ENCODE measurements around the gene CHAC1.

CHAC1 gene

DNA sequence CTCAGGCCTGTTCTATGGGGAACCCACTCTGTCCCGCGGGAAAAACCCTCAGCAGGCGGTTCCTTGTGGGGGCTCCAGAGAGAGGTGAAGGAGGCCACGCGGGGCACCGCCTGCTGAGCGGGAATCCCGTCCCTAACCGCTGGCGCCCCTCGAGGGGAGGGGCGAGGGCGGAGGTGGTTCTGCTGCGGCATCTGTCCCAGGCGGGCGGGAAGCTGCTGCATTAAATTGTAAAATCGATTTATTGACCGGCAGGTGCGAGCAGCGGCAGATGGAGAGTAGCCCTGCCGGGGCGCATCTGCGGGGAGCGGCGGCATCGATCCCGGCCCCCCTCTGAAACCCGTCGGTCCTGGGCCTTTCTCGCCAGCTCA lies 27.8 kb upstream of the CHAC1 start:
- DNase-seq = no peak

GRCh38 chr15:40925863-40926658 lies 27.2 kb upstream of the CHAC1 start:
- peak; percentile 10 for DNase-seq

DNA sequence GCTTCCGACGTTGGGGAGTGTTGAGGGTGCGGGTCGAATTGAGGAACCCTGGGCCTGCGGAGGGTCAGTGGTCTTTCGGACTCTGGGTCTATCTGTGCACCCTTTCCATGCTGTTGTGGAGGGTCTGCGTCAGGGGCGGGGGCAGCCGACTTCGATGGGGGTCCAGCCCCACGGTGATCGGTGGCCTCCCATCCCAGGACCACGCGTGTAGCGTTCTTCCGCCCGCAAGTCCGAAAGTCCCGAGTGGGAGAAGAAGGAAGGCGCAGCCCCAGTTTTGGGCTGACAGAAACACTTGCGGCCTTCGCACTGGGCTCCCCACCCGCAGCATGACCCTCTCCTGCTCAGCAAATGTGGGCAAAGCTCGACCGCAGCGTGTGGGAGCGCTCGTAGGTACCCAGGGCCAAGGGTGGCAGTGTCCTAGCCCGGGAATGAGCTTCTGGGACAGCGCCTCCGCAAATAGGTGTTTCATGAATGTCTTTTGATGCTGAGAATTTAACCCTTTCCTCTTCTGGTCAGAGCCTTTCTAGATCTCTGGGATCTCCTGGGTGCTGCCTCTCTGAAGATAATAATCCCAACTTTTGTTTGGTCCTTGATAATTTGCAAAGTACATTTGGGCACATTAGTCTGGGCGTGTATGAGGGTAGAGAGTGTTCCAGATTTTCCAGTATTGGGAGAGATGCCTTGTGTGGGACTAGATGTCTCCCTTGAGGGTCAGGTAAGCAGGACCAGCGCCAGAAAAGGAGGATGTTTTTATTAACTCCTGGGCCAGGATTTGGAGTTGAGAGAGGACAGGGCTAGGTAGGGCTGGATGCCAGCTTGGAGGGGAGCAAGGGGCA lies 26.4 kb upstream of the CHAC1 start:
- DNase-seq = no peak

DNA sequence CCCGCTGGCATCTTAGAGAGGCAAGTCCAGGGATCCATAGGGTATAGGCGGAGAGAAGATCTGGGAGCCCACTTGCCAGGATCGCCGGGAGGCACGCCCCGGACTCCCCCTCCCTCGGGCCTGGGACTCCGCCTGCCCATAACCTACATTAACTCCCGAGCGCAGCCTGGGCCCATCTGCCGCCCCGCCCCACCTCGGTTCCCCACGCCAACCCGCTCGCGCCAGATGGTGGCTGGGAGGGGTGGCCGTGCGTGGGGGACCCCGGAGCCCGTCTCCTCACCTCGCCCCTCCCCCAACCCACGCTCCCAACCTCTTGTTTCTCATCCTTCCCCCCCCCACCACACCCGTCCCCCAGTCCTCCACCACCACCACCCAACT lies 25.8 kb upstream of the CHAC1 start:
- DNase-seq = peak; percentile 17

DNA sequence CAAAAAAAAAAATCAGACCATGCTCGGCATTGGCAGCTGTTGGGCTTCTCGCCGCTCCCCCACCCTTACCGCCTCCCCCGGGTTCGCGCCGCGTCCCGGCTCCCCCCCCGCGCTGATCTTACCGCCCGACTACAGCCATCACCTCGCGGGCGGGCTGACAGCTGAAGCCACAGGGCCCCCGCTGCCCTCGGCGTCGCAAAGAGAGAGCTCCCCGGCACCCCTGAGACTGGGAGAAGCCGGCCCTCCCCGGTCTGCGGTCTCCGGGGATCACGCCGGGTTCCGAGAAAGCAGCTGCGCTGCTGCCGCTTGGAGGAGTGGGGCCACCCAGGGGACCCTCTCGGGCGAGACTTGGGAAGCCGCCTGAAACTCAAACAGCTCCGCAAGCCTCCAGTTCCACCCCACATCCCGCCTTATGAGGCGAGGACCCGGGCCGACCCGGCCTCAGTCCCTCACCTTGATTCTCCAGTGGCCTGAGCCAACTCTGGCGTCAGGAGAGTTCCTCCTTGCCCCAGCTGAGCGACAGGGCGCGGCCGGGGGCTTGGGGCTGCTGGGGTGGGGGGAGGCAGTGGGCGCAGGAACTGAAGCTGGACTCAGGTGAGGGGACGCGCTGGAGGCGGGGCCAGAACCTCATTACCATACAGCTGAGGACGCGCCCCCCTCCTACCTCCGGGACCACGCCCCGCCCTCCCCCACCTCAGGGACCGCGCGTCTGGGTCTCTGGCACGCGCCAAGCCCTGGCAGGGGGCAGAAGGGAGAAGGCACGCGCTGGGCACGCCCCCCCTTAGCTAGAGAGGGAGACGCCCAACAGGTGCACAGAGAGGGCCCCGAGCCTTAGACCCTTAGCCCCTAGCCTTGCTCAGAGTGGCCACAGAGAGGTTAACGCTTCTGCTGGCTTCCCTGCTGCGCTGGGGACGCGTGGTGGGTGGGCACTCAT lies 25.1 kb upstream of the CHAC1 start:
- DNase-seq = peak; percentile 67

- DNase-seq = peak; percentile 67
These were observed 24.2 kb upstream of the CHAC1 start, which contains the start of gene DLL4 for GRCh38 chr15:40928821-40929659. DLL4 (plus strand) TSS chr15:40929340; CDS start chr15:40929669, 329 bp downstream.

- DNase-seq = peak; percentile 13
These were observed 23.4 kb upstream of the CHAC1 start for GRCh38 chr15:40929660-40930429.

GRCh38 chr15:40930430-40931299 lies 22.6 kb upstream of the CHAC1 start:
- DNase-seq = peak; percentile 50

GRCh38 chr15:40931300-40932142 lies 21.8 kb upstream of the CHAC1 start:
- no peak for DNase-seq

GRCh38 chr15:40932156-40932555 lies 21.1 kb upstream of the CHAC1 start:
- no peak for DNase-seq

DNA sequence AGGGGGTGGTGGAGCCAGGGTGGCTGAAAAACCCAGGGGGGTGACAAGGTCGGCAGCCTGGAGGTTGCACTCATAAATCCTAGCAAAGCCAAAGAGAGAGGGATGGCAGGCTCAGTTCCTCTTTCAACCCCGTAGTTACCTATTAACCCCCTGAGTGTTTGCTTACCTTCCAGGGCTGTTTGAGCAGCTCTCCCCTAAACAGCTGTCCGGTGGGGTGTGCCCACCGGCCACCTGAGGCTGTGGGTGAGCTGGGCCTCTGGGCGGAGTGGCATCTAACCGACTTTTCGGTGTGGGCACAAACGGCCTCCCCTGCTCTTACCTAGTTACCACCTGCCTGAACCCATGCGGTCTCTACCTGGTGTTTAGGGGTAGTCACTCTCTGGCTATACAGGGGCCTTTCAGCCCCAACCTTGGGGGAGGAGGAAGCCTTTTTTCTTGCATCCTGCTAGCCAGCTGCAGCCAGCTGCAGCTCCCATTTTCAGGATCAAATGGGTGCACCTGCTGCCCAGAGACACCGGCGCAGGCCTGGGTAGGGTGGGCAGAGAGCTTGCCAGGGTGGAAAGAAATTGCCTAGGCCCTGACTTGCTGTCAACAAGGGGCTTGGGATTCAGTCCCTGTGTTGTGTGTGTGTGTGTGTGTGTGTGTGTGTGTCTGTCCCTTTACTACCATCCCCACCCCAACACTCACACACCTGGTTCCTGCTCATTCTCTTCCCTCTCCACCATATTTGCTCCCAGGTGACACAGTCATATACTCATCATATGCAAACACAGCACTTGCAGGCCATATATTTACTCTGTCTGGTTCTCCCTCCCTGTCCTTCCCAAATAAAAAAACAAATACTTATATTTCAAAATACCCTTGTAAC lies 20.4 kb upstream of the CHAC1 start:
- DNase-seq = peak; percentile 50

- no peak for DNase-seq
These were observed 19.8 kb upstream of the CHAC1 start for GRCh38 chr15:40933517-40933902.

DNA sequence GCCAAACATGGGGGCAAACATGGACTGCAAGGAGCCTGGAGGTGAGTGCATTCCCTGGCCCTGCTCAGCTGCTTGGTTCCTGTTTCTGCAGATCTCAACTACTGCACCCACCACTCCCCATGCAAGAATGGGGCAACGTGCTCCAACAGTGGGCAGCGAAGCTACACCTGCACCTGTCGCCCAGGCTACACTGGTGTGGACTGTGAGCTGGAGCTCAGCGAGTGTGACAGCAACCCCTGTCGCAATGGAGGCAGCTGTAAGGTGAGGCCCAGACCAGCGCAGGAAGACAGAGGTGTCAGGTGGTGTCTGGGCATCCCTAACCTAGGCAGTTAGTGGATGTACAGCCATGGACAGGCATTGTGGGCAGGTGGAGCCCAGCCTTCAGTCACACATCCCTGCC lies 18.8 kb upstream of the CHAC1 start:
- DNase-seq = no peak

DNA sequence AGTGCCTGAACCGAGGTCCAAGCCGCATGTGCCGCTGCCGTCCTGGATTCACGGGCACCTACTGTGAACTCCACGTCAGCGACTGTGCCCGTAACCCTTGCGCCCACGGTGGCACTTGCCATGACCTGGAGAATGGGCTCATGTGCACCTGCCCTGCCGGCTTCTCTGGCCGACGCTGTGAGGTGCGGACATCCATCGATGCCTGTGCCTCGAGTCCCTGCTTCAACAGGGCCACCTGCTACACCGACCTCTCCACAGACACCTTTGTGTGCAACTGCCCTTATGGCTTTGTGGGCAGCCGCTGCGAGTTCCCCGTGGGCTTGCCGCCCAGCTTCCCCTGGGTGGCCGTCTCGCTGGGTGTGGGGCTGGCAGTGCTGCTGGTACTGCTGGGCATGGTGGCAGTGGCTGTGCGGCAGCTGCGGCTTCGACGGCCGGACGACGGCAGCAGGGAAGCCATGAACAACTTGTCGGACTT lies 17.0 kb upstream of the CHAC1 start:
- DNase-seq = no peak

DNA sequence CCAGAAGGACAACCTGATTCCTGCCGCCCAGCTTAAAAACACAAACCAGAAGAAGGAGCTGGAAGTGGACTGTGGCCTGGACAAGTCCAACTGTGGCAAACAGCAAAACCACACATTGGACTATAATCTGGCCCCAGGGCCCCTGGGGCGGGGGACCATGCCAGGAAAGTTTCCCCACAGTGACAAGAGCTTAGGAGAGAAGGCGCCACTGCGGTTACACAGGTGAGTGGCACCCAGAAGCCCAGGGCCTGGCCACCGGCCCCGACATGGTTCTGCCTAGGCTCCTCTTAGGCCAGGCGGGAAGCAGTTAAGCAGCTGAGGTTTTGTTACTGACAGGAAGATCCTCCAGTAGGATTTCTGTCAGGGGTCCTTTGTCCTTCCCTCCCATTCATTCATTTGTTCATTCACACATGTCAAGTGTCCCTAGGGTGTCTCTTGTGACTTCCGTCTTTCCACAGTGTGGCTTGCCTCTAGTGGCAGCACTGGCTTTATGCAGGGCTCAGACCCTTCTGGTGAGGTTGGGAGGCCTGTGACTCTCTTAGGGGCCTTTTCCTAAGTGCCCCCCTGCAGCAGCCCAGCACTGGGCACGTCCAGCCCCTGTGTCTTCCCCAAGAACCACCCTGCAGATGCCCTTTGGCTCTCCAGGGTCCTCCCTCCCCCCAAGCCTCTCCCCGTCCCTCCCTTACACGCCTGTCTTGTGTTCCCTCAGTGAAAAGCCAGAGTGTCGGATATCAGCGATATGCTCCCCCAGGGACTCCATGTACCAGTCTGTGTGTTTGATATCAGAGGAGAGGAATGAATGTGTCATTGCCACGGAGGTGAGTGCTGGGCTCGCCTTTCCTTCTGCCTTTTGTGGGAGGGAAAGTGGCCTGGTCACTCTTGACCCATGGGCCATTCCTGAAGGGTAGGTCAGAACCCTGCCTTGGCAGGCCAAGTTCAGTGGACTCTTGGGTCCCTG lies 16.3 kb upstream of the CHAC1 start:
- DNase-seq = no peak

DNA sequence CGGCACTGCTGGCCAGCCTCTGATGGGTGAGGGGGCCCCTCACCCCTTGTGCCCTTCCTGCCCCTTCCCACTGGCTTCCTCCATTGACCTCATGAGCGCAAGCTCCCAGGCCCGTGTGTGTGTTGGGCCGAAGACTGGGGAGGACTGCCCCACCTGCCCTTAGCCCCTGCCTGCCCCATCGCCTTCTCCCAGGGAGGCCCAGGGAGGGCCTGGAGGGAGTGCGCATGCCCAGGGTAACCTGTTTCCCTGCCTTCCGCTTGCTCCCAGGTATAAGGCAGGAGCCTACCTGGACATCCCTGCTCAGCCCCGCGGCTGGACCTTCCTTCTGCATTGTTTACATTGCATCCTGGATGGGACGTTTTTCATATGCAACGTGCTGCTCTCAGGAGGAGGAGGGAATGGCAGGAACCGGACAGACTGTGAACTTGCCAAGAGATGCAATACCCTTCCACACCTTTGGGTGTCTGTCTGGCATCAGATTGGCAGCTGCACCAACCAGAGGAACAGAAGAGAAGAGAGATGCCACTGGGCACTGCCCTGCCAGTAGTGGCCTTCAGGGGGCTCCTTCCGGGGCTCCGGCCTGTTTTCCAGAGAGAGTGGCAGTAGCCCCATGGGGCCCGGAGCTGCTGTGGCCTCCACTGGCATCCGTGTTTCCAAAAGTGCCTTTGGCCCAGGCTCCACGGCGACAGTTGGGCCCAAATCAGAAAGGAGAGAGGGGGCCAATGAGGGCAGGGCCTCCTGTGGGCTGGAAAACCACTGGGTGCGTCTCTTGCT lies 15.3 kb upstream of the CHAC1 start:
- peak; percentile 27 for DNase-seq
